Measurements from ENCODE around the gene NEGR1.
A peak's percentile ranks its signal among the peaks of the same experiment; 100 is the strongest.

The NEGR1 gene

DNA sequence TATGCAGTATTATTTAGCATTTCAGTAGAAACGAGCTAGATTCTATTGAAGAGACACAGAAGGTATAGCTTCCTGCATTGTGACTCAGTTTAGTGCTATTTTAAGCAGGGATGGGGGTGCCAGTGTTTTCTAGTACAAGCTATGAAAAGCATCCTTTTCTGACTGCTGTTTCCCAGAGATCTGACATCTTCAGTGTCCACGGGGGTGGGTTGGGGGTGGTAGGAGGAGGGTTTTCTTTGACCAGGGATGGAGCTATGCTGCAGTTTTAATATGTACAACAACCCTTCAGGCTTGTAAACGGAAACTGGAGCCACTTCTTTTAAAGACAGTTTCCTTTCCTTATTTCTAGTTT is 2.7 kb upstream of the NEGR1 start:
- TF ChIP-seq, protein P1, sequence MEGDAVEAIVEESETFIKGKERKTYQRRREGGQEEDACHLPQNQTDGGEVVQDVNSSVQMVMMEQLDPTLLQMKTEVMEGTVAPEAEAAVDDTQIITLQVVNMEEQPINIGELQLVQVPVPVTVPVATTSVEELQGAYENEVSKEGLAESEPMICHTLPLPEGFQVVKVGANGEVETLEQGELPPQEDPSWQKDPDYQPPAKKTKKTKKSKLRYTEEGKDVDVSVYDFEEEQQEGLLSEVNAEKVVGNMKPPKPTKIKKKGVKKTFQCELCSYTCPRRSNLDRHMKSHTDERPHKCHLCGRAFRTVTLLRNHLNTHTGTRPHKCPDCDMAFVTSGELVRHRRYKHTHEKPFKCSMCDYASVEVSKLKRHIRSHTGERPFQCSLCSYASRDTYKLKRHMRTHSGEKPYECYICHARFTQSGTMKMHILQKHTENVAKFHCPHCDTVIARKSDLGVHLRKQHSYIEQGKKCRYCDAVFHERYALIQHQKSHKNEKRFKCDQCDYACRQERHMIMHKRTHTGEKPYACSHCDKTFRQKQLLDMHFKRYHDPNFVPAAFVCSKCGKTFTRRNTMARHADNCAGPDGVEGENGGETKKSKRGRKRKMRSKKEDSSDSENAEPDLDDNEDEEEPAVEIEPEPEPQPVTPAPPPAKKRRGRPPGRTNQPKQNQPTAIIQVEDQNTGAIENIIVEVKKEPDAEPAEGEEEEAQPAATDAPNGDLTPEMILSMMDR (IDR thresholded peaks at IDR 0.05; ENCODE audit: low read length, missing control alignments): no peak
- no peak for DNase-seq (ENCODE audit: low read depth)
- H3K4me3 ChIP-seq (replicated peaks; ENCODE audit: low read depth, low read length): peak overlapping the region; percentile 78

DNA sequence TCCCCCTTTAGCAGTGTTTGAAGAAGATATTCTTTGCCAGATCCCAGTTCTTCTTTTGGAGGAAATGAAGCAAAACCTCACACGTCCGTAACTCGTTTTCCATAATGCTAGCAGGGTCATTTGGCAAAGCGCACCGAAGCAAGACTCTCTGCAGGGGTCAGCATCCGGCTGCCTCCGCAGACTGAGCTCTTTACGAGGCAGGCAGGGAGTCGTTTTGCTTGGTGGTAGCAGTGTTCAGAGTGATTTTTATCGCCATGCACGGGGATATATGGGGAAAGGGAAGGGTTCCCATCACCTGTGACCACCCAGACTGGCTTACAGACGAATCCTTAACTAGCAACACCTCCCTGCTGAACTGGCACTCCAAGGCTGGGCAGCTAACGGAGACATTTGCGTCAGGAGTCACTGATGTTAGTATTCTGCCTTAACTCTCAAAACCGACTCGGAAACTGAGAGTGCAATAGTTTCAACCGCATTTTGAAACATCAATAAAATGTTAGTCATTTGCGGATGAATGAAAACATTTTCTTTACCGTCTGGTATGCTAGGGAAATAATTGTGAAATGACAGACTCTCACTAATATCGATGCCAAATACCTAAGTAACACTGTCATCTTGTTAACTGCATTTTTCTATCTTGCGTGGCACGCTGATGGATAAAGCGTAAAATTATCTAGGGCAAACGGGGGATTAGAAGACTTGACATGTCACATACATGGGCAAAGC is 2.2 kb upstream of the NEGR1 start:
- TF ChIP-seq, protein P1 (IDR thresholded peaks at IDR 0.05; ENCODE audit: low read length, missing control alignments): peak; percentile 12
- peak overlapping the region; percentile 78 for H3K4me3 ChIP-seq (replicated peaks; ENCODE audit: low read depth, low read length)
- peak; percentile 90 for DNase-seq (ENCODE audit: low read depth)

DNA sequence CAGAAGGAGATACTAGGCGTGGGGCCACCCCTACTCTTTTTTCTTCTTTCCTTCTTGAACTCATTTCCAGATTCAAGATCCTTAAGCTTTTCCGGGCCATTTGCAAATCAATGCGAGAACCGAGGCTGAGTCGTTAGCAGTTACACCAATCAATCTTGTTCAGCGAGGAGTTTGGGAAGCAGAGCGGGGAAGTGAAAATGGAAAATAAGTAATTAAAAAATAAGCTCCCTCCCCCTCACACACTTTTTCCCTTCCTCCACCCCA is 1.7 kb upstream of the NEGR1 start:
- H3K4me3 ChIP-seq (replicated peaks; ENCODE audit: low read depth, low read length): peak overlapping the region; percentile 78
- DNase-seq (ENCODE audit: low read depth): no peak
- TF ChIP-seq, protein P1 (IDR thresholded peaks at IDR 0.05; ENCODE audit: low read length, missing control alignments): no peak

GRCh38 chr1:72283307-72284083 is 1.2 kb upstream of the NEGR1 start:
- DNase-seq (ENCODE audit: low read depth): peak; percentile 79
- TF ChIP-seq, protein P1 (IDR thresholded peaks at IDR 0.05; ENCODE audit: low read length, missing control alignments): no peak
- H3K4me3 ChIP-seq (replicated peaks; ENCODE audit: low read depth, low read length): peak overlapping the region; percentile 78

DNA sequence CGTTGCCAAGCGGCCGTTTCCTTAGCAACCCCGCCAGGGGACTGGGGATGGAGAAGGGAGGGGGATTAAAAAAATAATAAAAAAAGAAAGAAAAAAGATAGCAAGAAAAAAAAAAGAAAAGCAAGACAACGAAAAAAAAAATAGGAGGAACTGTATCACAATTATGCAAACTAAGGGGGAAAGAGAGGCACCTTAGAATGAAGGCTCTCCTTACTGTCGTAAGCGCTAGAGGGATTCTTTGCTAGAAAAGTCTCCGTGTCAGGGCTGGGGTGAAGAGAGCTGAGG is 625 bp upstream of the NEGR1 start:
- TF ChIP-seq, protein P1 (IDR thresholded peaks at IDR 0.05; ENCODE audit: low read length, missing control alignments): no peak
- no peak for DNase-seq (ENCODE audit: low read depth)
- H3K4me3 ChIP-seq (replicated peaks; ENCODE audit: low read depth, low read length): peak overlapping the region; percentile 78

GRCh38 chr1:72281637-72282270 is 585 bp downstream of the NEGR1 start:
- peak overlapping the region; percentile 69 for H3K4me3 ChIP-seq (replicated peaks; ENCODE audit: low read depth, low read length)
- TF ChIP-seq, protein P1 (IDR thresholded peaks at IDR 0.05; ENCODE audit: low read length, missing control alignments): no peak
- no peak for DNase-seq (ENCODE audit: low read depth)
